Measurements from ENCODE around the gene TNFRSF8.

The TNFRSF8 gene

DNA sequence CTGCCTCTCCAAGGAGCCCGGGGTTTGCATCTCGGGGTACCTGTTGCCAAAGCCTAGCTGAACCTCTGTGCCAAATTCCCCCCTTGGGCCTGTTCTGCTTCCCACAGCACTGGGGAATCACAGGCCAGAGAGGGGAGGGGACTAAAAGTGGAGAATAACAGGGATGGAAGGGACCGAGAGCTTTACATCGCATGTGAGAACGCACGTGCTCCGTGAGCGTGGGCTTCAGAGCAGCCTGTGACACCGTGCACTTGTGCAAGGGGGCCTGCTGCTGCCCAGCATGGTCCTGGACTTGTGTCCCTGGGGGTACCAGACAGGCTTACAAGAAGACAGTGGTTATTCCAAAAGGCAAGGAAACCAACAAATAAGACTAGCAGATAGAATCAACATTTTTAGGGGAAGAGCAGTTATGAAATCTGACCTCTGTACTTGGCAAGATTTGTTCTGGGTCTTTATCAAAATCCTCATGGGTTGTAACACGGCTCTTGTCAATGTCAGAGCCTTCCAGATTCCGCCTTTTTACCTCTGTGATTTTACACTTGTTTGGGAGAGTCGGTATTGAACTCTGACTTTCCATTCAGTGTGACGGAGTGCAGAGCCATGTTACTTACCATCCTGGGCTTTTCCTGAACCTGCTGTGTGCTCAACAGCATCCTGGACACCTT, 67.5 kb downstream of the TNFRSF8 start:
- H3K4me1 ChIP-seq (ENCODE audit: low read depth, poor library complexity, severe bottlenecking) = peaks cover 30% of the 10 kb centered on the region
- no peak overlapping the region for H3K27ac ChIP-seq
- H3K4me2 ChIP-seq = no peak overlapping the region
- TF ChIP-seq, protein P1, sequence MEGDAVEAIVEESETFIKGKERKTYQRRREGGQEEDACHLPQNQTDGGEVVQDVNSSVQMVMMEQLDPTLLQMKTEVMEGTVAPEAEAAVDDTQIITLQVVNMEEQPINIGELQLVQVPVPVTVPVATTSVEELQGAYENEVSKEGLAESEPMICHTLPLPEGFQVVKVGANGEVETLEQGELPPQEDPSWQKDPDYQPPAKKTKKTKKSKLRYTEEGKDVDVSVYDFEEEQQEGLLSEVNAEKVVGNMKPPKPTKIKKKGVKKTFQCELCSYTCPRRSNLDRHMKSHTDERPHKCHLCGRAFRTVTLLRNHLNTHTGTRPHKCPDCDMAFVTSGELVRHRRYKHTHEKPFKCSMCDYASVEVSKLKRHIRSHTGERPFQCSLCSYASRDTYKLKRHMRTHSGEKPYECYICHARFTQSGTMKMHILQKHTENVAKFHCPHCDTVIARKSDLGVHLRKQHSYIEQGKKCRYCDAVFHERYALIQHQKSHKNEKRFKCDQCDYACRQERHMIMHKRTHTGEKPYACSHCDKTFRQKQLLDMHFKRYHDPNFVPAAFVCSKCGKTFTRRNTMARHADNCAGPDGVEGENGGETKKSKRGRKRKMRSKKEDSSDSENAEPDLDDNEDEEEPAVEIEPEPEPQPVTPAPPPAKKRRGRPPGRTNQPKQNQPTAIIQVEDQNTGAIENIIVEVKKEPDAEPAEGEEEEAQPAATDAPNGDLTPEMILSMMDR (conservative IDR thresholded peaks at IDR 0.05; ENCODE audit: low read depth, low read length) = no peak
- no peaks in the 10 kb centered on the region for H3K79me2 ChIP-seq (ENCODE audit: insufficient read depth, low read depth)
- no peak overlapping the region for H2AFZ ChIP-seq (ENCODE audit: low read depth)
- H3K4me3 ChIP-seq (IDR thresholded peaks at IDR 0.05; ENCODE audit: insufficient read depth, low read depth, low read length) = no peak overlapping the region
- H3K9ac ChIP-seq = no peak overlapping the region
- H3K27me3 ChIP-seq (ENCODE audit: insufficient read depth, low read depth) = no peaks in the 10 kb centered on the region
- H3K36me3 ChIP-seq (ENCODE audit: insufficient read depth) = no peaks in the 10 kb centered on the region
- H4K20me1 ChIP-seq (ENCODE audit: insufficient read depth) = no peaks in the 10 kb centered on the region

DNA sequence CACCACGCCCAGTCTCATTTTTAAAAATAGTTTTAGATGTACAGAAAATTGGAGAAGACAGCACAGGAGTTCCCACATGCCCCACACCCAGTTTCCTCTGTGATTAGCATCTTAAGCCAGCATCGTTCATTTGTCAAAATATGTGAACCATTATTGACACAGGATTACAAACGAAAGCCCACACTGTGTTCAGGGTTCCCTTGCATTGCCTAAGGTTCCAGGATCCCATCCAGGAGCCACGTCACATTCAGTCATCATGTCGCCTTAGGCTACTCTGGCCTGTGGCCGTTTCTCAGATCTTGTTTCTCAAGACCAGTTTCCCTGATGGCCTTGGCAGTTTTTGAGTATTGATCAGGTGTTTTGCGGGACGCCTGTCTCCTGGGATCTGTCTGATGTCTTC, 69.0 kb downstream of the TNFRSF8 start:
- no peak overlapping the region for H3K27ac ChIP-seq

GRCh38 chr1:12134716-12135115, 71.6 kb downstream of the TNFRSF8 start:
- no peak overlapping the region for H3K9ac ChIP-seq
- H3K36me3 ChIP-seq (ENCODE audit: insufficient read depth) = no peaks in the 10 kb centered on the region
- no peak overlapping the region for H3K4me2 ChIP-seq
- no peak overlapping the region for H2AFZ ChIP-seq (ENCODE audit: low read depth)
- H3K79me2 ChIP-seq (ENCODE audit: insufficient read depth, low read depth) = no peaks in the 10 kb centered on the region
- no peaks in the 10 kb centered on the region for H4K20me1 ChIP-seq (ENCODE audit: insufficient read depth)
- TF ChIP-seq, protein P1 (conservative IDR thresholded peaks at IDR 0.05; ENCODE audit: low read depth, low read length) = no peak
- no peaks in the 10 kb centered on the region for H3K27me3 ChIP-seq (ENCODE audit: insufficient read depth, low read depth)
- H3K27ac ChIP-seq = no peak overlapping the region
- H3K4me1 ChIP-seq (ENCODE audit: low read depth, poor library complexity, severe bottlenecking) = no peaks in the 10 kb centered on the region
- H3K4me3 ChIP-seq (IDR thresholded peaks at IDR 0.05; ENCODE audit: insufficient read depth, low read depth, low read length) = no peak overlapping the region

More for the DNA sequence above, 69.0 kb downstream of the TNFRSF8 start:
- Histone ChIP-seq H3K4me2 (no peak overlapping the region), H3K4me3 (IDR thresholded peaks at IDR 0.05; ENCODE audit: insufficient read depth, low read depth, low read length) (no peak overlapping the region), H3K36me3 (ENCODE audit: insufficient read depth) (no peaks in the 10 kb centered on the region), H3K4me1 (ENCODE audit: low read depth, poor library complexity, severe bottlenecking) (peaks cover 16% of the 10 kb centered on the region), H3K9ac (no peak overlapping the region), H3K79me2 (ENCODE audit: insufficient read depth, low read depth) (no peaks in the 10 kb centered on the region), H2AFZ (ENCODE audit: low read depth) (no peak overlapping the region), H4K20me1 (ENCODE audit: insufficient read depth) (no peaks in the 10 kb centered on the region), H3K27me3 (ENCODE audit: insufficient read depth, low read depth) (no peaks in the 10 kb centered on the region)
- TF ChIP-seq, protein P1 (conservative IDR thresholded peaks at IDR 0.05; ENCODE audit: low read depth, low read length) = no peak

DNA sequence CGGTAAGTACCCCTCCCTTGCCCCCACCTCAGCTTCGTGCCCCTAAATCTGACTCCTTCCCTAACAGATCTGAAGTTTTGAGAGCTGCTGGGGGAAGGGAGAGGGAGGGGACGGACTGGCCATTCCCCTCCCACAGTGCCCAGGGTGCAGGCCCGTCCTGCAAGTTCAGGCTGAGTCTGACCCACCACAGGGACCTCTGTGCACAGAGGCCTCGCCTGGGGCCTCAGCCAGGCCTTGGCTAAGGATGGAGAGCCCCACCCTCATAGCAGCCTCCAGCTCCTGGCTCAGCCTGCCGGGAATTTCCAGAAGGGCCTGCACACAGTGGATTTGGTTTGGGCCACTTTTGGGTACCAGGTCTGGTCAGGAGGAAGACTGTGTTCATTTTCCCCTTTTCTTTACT, 72.5 kb downstream of the TNFRSF8 start:
- no peaks in the 10 kb centered on the region for H4K20me1 ChIP-seq (ENCODE audit: insufficient read depth)
- H3K79me2 ChIP-seq (ENCODE audit: insufficient read depth, low read depth) = no peaks in the 10 kb centered on the region
- no peak overlapping the region for H3K4me2 ChIP-seq
- TF ChIP-seq, protein P1 (conservative IDR thresholded peaks at IDR 0.05; ENCODE audit: low read depth, low read length) = no peak
- no peak overlapping the region for H3K27ac ChIP-seq
- no peaks in the 10 kb centered on the region for H3K36me3 ChIP-seq (ENCODE audit: insufficient read depth)
- H3K9ac ChIP-seq = no peak overlapping the region
- H3K27me3 ChIP-seq (ENCODE audit: insufficient read depth, low read depth) = no peaks in the 10 kb centered on the region
- H3K4me3 ChIP-seq (IDR thresholded peaks at IDR 0.05; ENCODE audit: insufficient read depth, low read depth, low read length) = no peak overlapping the region
- no peaks in the 10 kb centered on the region for H3K4me1 ChIP-seq (ENCODE audit: low read depth, poor library complexity, severe bottlenecking)
- no peak overlapping the region for H2AFZ ChIP-seq (ENCODE audit: low read depth)
